HCT116 (cell line): ENCODE results near the gene SUSD3. TPM values are rescaled to one million over a fixed set of nuclear protein-coding genes. Genes with fewer than 3 reads are reported as not detected.

ENCODE experiments used
- ATAC-seq: fragments of 200-7000 bp; cut with Tn5 transposase; 2 replicates; pipeline ENCODE4 v1.9.1; 2020; ENCODE audit warnings: mild to moderate bottlenecking, moderate library complexity
- BruUV-seq: library from RNA; stranded (reverse); fragments of 400-500 nt; replicated peaks from 2 replicates; lab custom pipeline; 2021; lab: Mats Ljungman, UMichigan
- CTCF ChIA-PET: fragments of 300-600 bp; sonication (Branson Sonifier 250); formaldehyde crosslinking; loops from one replicate; lab custom pipeline; 2021; ENCODE audit warnings: antibody characterized with exemption; lab: Charles Lee
- POLR2A ChIA-PET: fragments of 300-600, 350-600 bp; sonication (Branson Sonifier 250); formaldehyde crosslinking; loops from one replicate; lab custom pipeline; 2021; ENCODE audit warnings: antibody characterized with exemption; lab: Charles Lee
- RAD21 ChIA-PET, 2 experiments: fragments of 300-600 bp; sonication (Branson Sonifier 250); formaldehyde crosslinking; loops; one replicate each; lab custom pipeline; 2023; ENCODE audit warnings: low total read pairs in 2 of 2; ENCODE audit not compliant: uncharacterized antibody in 2 of 2, unreplicated experiment in 2 of 2, low non-redundant PET in 1 of 2; lab: Charles Lee
- DNase-seq: peaks from one replicate; pipeline ENCODE4 v3.0.0-alpha.2; 2010; ENCODE audit warnings: low read depth, low spot score
- H2AFZ ChIP-seq: fragments of 200-600 bp; shearing (Covaris generic), sonication (generic); 2 replicates; pipeline ENCODE4 v1.6.1; 2017; ENCODE audit warnings: low read depth, mixed run types, mixed read lengths, antibody characterized with exemption, low read length; ENCODE audit not compliant: poor library complexity, severe bottlenecking
- H3K27ac ChIP-seq: 2 replicates; pipeline ENCODE4 v1.5.1; 2012; ENCODE audit warnings: low read depth, low read length
- H3K27me3 ChIP-seq: fragments of 200-600 bp; sonication (generic); 2 replicates; pipeline ENCODE4 v1.6.1; 2016; ENCODE audit warnings: mixed run types, low read length, mixed read lengths; ENCODE audit not compliant: insufficient read depth
- H3K36me3 ChIP-seq, 2 experiments: fragments of 200-500 bp in 1 of 2; fragments of 200-600 bp in 1 of 2; sonication (Bioruptor generic) in 1 of 2; sonication (generic) in 1 of 2; 2 replicates each; pipeline versions ENCODE4 v1.5.1 to v1.6.1; 2014 to 2016; ENCODE audit warnings: low read length in 2 of 2, inconsistent platforms in 1 of 2, mixed read lengths in 1 of 2, mixed run types in 1 of 2; ENCODE audit not compliant: insufficient read depth in 2 of 2, control insufficient read depth in 1 of 2
- H3K4me1 ChIP-seq, 2 experiments: fragments of 200-600 bp in 1 of 2; sonication (generic) in 1 of 2; 2 replicates each; pipeline versions ENCODE4 v1.5.1 to v1.6.1; 2012 to 2017; ENCODE audit warnings: low read length in 2 of 2, inconsistent platforms in 1 of 2, mild to moderate bottlenecking in 1 of 2, mixed read lengths in 1 of 2, mixed run types in 1 of 2, moderate library complexity in 1 of 2; ENCODE audit not compliant: insufficient read depth in 2 of 2, control insufficient read depth in 1 of 2
- H3K4me2 ChIP-seq: fragments of 200-600 bp; sonication (generic); 2 replicates; pipeline ENCODE4 v1.6.1; 2017; ENCODE audit warnings: mixed run types, low read length, mixed read lengths
- H3K4me3 ChIP-seq, 2 experiments: fragments of 200-600 bp in 1 of 2; sonication (generic) in 1 of 2; replicated peaks in 1 of 2; 2 replicates each; pipeline ENCODE4 v1.5.1; 2011 to 2016; ENCODE audit warnings: low read length in 2 of 2, control low read depth in 1 of 2, low read depth in 1 of 2, mild to moderate bottlenecking in 1 of 2, mixed read lengths in 1 of 2, mixed run types in 1 of 2
- H3K79me2 ChIP-seq: fragments of 200-600 bp; sonication (generic); 2 replicates; pipeline ENCODE4 v1.6.1; 2017; ENCODE audit warnings: mild to moderate bottlenecking, mixed run types, low read length, moderate library complexity, mixed read lengths; ENCODE audit not compliant: insufficient read depth
- H3K9ac ChIP-seq: fragments of 200-600 bp; sonication (generic); 2 replicates; pipeline ENCODE4 v1.6.1; 2016; ENCODE audit warnings: low read length, mixed read lengths
- H3K9me2 ChIP-seq: fragments of 200-600 bp; sonication (generic), shearing (Covaris generic); 2 replicates; pipeline ENCODE4 v1.6.1; 2017; ENCODE audit warnings: mixed run types, mild to moderate bottlenecking, moderate library complexity; ENCODE audit not compliant: insufficient read depth
- H3K9me3 ChIP-seq, 2 experiments: fragments of 200-500 bp in 1 of 2; fragments of 200-600 bp in 1 of 2; sonication (Bioruptor generic) in 1 of 2; sonication (generic) in 1 of 2; 2 replicates each; pipeline ENCODE4 v1.6.1; 2014 to 2017; ENCODE audit warnings: low read length in 2 of 2, mixed read lengths in 2 of 2, inconsistent platforms in 1 of 2, low read depth in 1 of 2, mild to moderate bottlenecking in 1 of 2, mixed run types in 1 of 2, moderate library complexity in 1 of 2; ENCODE audit not compliant: control insufficient read depth in 1 of 2, insufficient read depth in 1 of 2
- H4K20me1 ChIP-seq: fragments of 200-600 bp; sonication (generic), shearing (Covaris generic); 2 replicates; pipeline ENCODE4 v1.6.1; 2017; ENCODE audit warnings: mixed run types, mild to moderate bottlenecking, moderate library complexity; ENCODE audit not compliant: insufficient read depth
- ATF3 ChIP-seq: IDR thresholded peaks from 2 replicates; pipeline ENCODE4 v1.6.1; 2012
- CTCF ChIP-seq, 3 experiments: fragments of 200-600 bp in 1 of 3; sonication (generic) in 1 of 3; IDR thresholded peaks in 2 of 3; conservative IDR thresholded peaks in 1 of 3; 2 replicates each; pipeline ENCODE4 v1.5.1; 2012 to 2017; ENCODE audit warnings: low read depth in 2 of 3, low read length in 2 of 3, antibody characterized with exemption in 1 of 3, borderline replicate concordance in 1 of 3, control low read depth in 1 of 3, mild to moderate bottlenecking in 1 of 3, mixed read lengths in 1 of 3, mixed run types in 1 of 3, moderate library complexity in 1 of 3; ENCODE audit not compliant: insufficient read depth in 1 of 3
- EGR1 ChIP-seq: IDR thresholded peaks from 2 replicates; pipeline ENCODE4 v1.6.1; 2012; ENCODE audit warnings: low read depth
- ELF1 ChIP-seq: IDR thresholded peaks from 2 replicates; pipeline ENCODE4 v1.6.1; 2012; ENCODE audit warnings: low read depth, borderline replicate concordance
- EZH2 ChIP-seq: fragments of 200-600 bp; sonication (generic); IDR thresholded peaks from 2 replicates; pipeline ENCODE4 v1.6.1; 2017; ENCODE audit warnings: antibody characterized with exemption, mixed run types
- FOSL1 ChIP-seq: IDR thresholded peaks from 2 replicates; pipeline ENCODE4 v1.6.1; 2012; ENCODE audit warnings: low read depth
- JUND ChIP-seq: IDR thresholded peaks from 2 replicates; pipeline ENCODE4 v1.6.1; 2012
- POLR2A ChIP-seq: IDR thresholded peaks from 2 replicates; pipeline ENCODE4 v1.7.0; 2011; ENCODE audit warnings: borderline replicate concordance; ENCODE audit not compliant: insufficient read depth, insufficient read length; ENCODE audit errors: extremely low read depth
- POLR2AphosphoS5 ChIP-seq: IDR thresholded peaks from 2 replicates; pipeline ENCODE4 v1.6.1; 2011; ENCODE audit warnings: mild to moderate bottlenecking, low read depth, low read length, moderate library complexity
- RAD21 ChIP-seq: IDR thresholded peaks from 2 replicates; pipeline ENCODE4 v1.6.1; 2012; ENCODE audit warnings: low read depth, mild to moderate bottlenecking
- SIN3A ChIP-seq: IDR thresholded peaks from 2 replicates; pipeline ENCODE4 v1.6.1; 2012; ENCODE audit warnings: low read depth
- SP1 ChIP-seq: IDR thresholded peaks from 2 replicates; pipeline ENCODE4 v1.6.1; 2012; ENCODE audit warnings: low read depth
- SRF ChIP-seq: IDR thresholded peaks from 2 replicates; pipeline ENCODE4 v1.6.1; 2012; ENCODE audit warnings: low read depth
- YY1 ChIP-seq: IDR thresholded peaks from 2 replicates; pipeline ENCODE4 v1.6.1; 2011; ENCODE audit warnings: low read length, low read depth, moderate library complexity, mild to moderate bottlenecking; ENCODE audit not compliant: insufficient replicate concordance; ENCODE audit errors: extremely low read depth
- ZBTB33 ChIP-seq: IDR thresholded peaks from 2 replicates; pipeline ENCODE4 v1.6.1; 2011; ENCODE audit warnings: mild to moderate bottlenecking, low read length, moderate library complexity; ENCODE audit not compliant: insufficient replicate concordance; ENCODE audit errors: extremely low read depth
- ZNF274 ChIP-seq: fragments of 200-500 bp; sonication (Bioruptor generic); IDR thresholded peaks from 2 replicates; pipeline ENCODE4 v1.6.1; 2014; ENCODE audit warnings: mild to moderate bottlenecking, low read depth, low read length, inconsistent platforms
- intact Hi-C: fragments of 100-400 bp; cut with micrococcal nuclease; formaldehyde crosslinking; loops from 2 replicates; pipeline ENCODE4 v1.10.0; 2022
- total RNA-seq: library from RNA; stranded (reverse); gene quantifications from one replicate; pipeline ENCODE4 v1.2.1, GENCODE V29; 2021; ENCODE audit not compliant: unreplicated experiment

Gene SUSD3
- total RNA-seq, 1 experiment from 2014 or later: 11.3 TPM

- Histone ChIP-seq H3K79me2 (no peaks in the 10 kb centered on the region), H3K9me3 (no peaks in the 10 kb centered on the region), H2AFZ (no peak overlapping the region), H3K4me3 (no peak overlapping the region), H3K4me1 (peaks cover 0 to 5% of the 10 kb centered on the region in 2 experiments; a peak in 1 of 4 replicates), H4K20me1 (no peaks in the 10 kb centered on the region), H3K4me2 (no peak overlapping the region), H3K27ac (no peak overlapping the region), H3K9me2 (no peaks in the 10 kb centered on the region), H3K9ac (no peak overlapping the region), H3K36me3 (no peaks in the 10 kb centered on the region), H3K27me3 (no peaks in the 10 kb centered on the region)
- ChIA-PET RAD21 (no interaction called here), POLR2A (no interaction called here), CTCF (no interaction called here)
- peak; percentile 44 for DNase-seq
- BruUV-seq: no TSS peak
- TF ChIP-seq RAD21 (no peak), EZH2 (no peak), YY1 (peak; percentile 89)
- peak; percentile 90 for ATAC-seq
- intact Hi-C loops: no loop called here
Observed at GRCh38 chr9:93041108-93041802, 17.2 kb upstream of the SUSD3 start.

GRCh38 chr9:93043122-93043521 lies 15.4 kb upstream of the SUSD3 start:
- Histone ChIP-seq H3K9ac (no peak overlapping the region), H3K27ac (no peak overlapping the region), H3K4me3 (no peak overlapping the region), H3K36me3 (no peaks in the 10 kb centered on the region), H3K4me1 (peaks cover 0 to 5% of the 10 kb centered on the region in 2 experiments; a peak in 1 of 4 replicates), H2AFZ (no peak overlapping the region), H3K4me2 (no peak overlapping the region), H3K9me3 (no peaks in the 10 kb centered on the region), H4K20me1 (no peaks in the 10 kb centered on the region), H3K79me2 (no peaks in the 10 kb centered on the region), H3K9me2 (no peaks in the 10 kb centered on the region), H3K27me3 (no peaks in the 10 kb centered on the region)
- ATAC-seq: no peak
- no peak for DNase-seq
- BruUV-seq: no TSS peak
- RAD21 ChIA-PET: no interaction called here
- POLR2A ChIA-PET: no interaction called here
- CTCF ChIA-PET: no interaction called here
- intact Hi-C loops: no loop called here
- TF ChIP-seq SRF: no peak
- TF ChIP-seq ATF3: no peak
- no peak for TF ChIP-seq FOSL1
- no peak for TF ChIP-seq JUND
- no peak for TF ChIP-seq ZBTB33
- TF ChIP-seq ZNF274: no peak
- TF ChIP-seq POLR2AphosphoS5: no peak
- TF ChIP-seq ELF1: no peak
- no peak for TF ChIP-seq SIN3A
- no peak for TF ChIP-seq POLR2A
- TF ChIP-seq CTCF (IDR thresholded peaks at IDR 0.05 in 2 of 3, conservative IDR thresholded peaks at IDR 0.05 in 1 of 3; ENCODE audit: borderline replicate concordance in 1 of 3, insufficient read depth in 1 of 3, low read depth in 2 of 3, low read length in 2 of 3): no peak
- TF ChIP-seq SP1: no peak
- no peak for TF ChIP-seq EGR1
